ENCODE measurements around the gene TERB1. TPM values are rescaled to one million over a fixed set of nuclear protein-coding genes. Genes with fewer than 3 reads are reported as not detected.

Gene TERB1
- total and polyA plus RNA-seq, 2 of the 13 experiments (the other 11 are each of a cell fraction or from before 2014, with no cell fraction given) = not detected

DNA sequence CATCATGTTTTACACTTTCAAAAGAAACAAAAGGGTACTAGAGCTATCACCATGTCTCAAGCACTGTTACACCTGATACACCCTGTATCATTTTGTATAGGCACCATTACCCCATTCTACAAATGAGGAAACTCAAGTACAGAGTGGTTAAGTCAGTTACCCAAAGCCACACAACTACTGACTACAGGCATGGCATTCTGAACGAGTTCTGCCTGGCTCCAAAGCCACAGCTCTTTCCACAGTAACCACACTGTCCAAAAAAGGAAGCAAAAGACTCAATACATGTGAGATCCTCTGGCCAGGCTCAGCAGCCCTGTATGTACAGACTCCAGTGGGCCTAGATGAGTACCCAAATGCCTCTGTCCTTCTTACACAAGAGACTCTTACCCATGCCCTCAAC lies 54.7 kb downstream of the TERB1 start:
- Histone ChIP-seq H3K79me2 (ENCODE audit: insufficient read depth, low read length) (peaks cover 56% of the 10 kb centered on the region), H3K9ac (ENCODE audit: insufficient read depth, low read depth, low read length) (no peak overlapping the region), H3K4me2 (ENCODE audit: low read depth, low read length) (no peak overlapping the region), H3K36me3 (replicated peaks in 1 of 2; ENCODE audit: control insufficient read depth in 1 of 2, insufficient read depth in 2 of 2, low read length in 2 of 2) (peaks cover 39 to 64% of the 10 kb centered on the region in 2 experiments), H3K27ac (ENCODE audit: extremely low read length, insufficient read depth, low read length) (no peak overlapping the region), H3K27me3 (ENCODE audit: control insufficient read depth in 1 of 2, insufficient read depth in 2 of 2, low read length in 2 of 2) (no peaks in the 10 kb centered on the region; a peak in 1 of 5 replicates), H3K4me3 (replicated peaks in 1 of 3; ENCODE audit: insufficient read depth in 1 of 3, low read depth in 2 of 3, low read length in 3 of 3) (no peak overlapping the region), H2AFZ (ENCODE audit: low read length) (no peak overlapping the region), H3K4me1 (ENCODE audit: insufficient read depth, low read length) (peaks cover 34% of the 10 kb centered on the region), H3K9me3 (ENCODE audit: low read length) (no peaks in the 10 kb centered on the region), H4K20me1 (ENCODE audit: insufficient read depth, low read length) (peaks cover 12% of the 10 kb centered on the region; the same call in 1 of the 2 replicates)
- FAIRE-seq = no peak
- no peak for DNase-seq (ENCODE audit: low spot score)
- no peak for ATAC-seq
- ChIA-PET POLR2A (no interaction called here), CTCF (ENCODE audit: low intra/inter-chr PET ratio, low total read pairs) (no interaction called here)
- intact Hi-C loops (cut with micrococcal nuclease; ENCODE audit: unreplicated experiment) (no loop called here), in situ Hi-C loops (cut with HindIII; ENCODE audit: extremely low pct_ligation_motif_present, low pct_unique_long_range_greater_than_20kb) (no loop called here)
- BruUV-seq (replicated peaks) = no TSS peak
- 56% methylated on average over 1 of the region's 1 CpG for WGBS (ENCODE audit: low lambda C conversion rate)
- TF ChIP-seq RARA (CRISPR knock-in tag; IDR thresholded peaks at IDR 0.05) = no peak
- TF ChIP-seq, protein P1, sequence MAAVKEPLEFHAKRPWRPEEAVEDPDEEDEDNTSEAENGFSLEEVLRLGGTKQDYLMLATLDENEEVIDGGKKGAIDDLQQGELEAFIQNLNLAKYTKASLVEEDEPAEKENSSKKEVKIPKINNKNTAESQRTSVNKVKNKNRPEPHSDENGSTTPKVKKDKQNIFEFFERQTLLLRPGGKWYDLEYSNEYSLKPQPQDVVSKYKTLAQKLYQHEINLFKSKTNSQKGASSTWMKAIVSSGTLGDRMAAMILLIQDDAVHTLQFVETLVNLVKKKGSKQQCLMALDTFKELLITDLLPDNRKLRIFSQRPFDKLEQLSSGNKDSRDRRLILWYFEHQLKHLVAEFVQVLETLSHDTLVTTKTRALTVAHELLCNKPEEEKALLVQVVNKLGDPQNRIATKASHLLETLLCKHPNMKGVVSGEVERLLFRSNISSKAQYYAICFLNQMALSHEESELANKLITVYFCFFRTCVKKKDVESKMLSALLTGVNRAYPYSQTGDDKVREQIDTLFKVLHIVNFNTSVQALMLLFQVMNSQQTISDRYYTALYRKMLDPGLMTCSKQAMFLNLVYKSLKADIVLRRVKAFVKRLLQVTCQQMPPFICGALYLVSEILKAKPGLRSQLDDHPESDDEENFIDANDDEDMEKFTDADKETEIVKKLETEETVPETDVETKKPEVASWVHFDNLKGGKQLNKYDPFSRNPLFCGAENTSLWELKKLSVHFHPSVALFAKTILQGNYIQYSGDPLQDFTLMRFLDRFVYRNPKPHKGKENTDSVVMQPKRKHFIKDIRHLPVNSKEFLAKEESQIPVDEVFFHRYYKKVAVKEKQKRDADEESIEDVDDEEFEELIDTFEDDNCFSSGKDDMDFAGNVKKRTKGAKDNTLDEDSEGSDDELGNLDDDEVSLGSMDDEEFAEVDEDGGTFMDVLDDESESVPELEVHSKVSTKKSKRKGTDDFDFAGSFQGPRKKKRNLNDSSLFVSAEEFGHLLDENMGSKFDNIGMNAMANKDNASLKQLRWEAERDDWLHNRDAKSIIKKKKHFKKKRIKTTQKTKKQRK (IDR thresholded peaks at IDR 0.05; ENCODE audit: low read length) = no peak
- TF ChIP-seq THAP9 (CRISPR knock-in tag; IDR thresholded peaks at IDR 0.05; ENCODE audit: borderline replicate concordance) = no peak
- TF ChIP-seq ZHX2 (IDR thresholded peaks at IDR 0.05; ENCODE audit: low read depth) = no peak
- TF ChIP-seq ZHX2 (CRISPR knock-in tag; IDR thresholded peaks at IDR 0.05; ENCODE audit: borderline replicate concordance) = no peak
- TF ChIP-seq ZNF441 (CRISPR knock-in tag; IDR thresholded peaks at IDR 0.05; ENCODE audit: borderline replicate concordance) = no peak
- TF ChIP-seq ZNF263 (CRISPR knock-in tag; IDR thresholded peaks at IDR 0.05) = no peak
- TF ChIP-seq ZNF639 (CRISPR knock-in tag; conservative IDR thresholded peaks at IDR 0.05) = no peak
- no peak for TF ChIP-seq ZNF788 (CRISPR knock-in tag; IDR thresholded peaks at IDR 0.05; ENCODE audit: borderline replicate concordance)
